WTC11 (cell line): ENCODE measurements around the gene GGACT.

Source experiments
- CTCF ChIP-seq: fragments of 200-600 bp; IDR thresholded peaks from 2 replicates; pipeline ENCODE4 v1.8.0; 2022; ENCODE audit warnings: antibody characterized with exemption
- FOXK1 ChIP-seq: sonication (generic); formaldehyde crosslinking; IDR thresholded peaks from 2 replicates; pipeline ENCODE4 v1.8.0; 2022; ENCODE audit warnings: mild to moderate bottlenecking, moderate library complexity, missing genetic modification reagents
- FOXP4 ChIP-seq: sonication (generic); formaldehyde crosslinking; IDR thresholded peaks from 2 replicates; pipeline ENCODE4 v1.8.0; 2022; ENCODE audit warnings: mild to moderate bottlenecking, missing genetic modification reagents
- IRF1 ChIP-seq: sonication (generic); formaldehyde crosslinking; IDR thresholded peaks from 2 replicates; pipeline ENCODE4 v1.8.0; 2023; ENCODE audit warnings: missing genetic modification reagents
- JUN ChIP-seq: sonication (generic); formaldehyde crosslinking; IDR thresholded peaks from 2 replicates; pipeline ENCODE4 v1.8.0; 2023; ENCODE audit warnings: mild to moderate bottlenecking, missing genetic modification reagents
- NR1H2 ChIP-seq: sonication (generic); formaldehyde crosslinking; IDR thresholded peaks from 2 replicates; pipeline ENCODE4 v1.9.0; 2021; ENCODE audit warnings: mild to moderate bottlenecking, moderate library complexity, missing genetic modification reagents
- NR2C2 ChIP-seq: sonication (generic); formaldehyde crosslinking; IDR thresholded peaks from 2 replicates; pipeline ENCODE4 v1.8.0; 2022; ENCODE audit warnings: mild to moderate bottlenecking, missing genetic modification reagents
- SP1 ChIP-seq: sonication (generic); formaldehyde crosslinking; conservative IDR thresholded peaks from 2 replicates; pipeline ENCODE4 v1.8.1; 2022; ENCODE audit warnings: missing genetic modification reagents
- TEAD1 ChIP-seq: sonication (generic); formaldehyde crosslinking; IDR thresholded peaks from 2 replicates; pipeline ENCODE4 v1.8.0; 2022; ENCODE audit warnings: mild to moderate bottlenecking, missing genetic modification reagents
- ZNF219 ChIP-seq: sonication (generic); formaldehyde crosslinking; IDR thresholded peaks from 2 replicates; pipeline ENCODE4 v1.8.0; 2023; ENCODE audit warnings: missing genetic modification reagents, mild to moderate bottlenecking, borderline replicate concordance
- ZNF232 ChIP-seq: sonication (generic); formaldehyde crosslinking; IDR thresholded peaks from 2 replicates; pipeline ENCODE4 v1.8.0; 2022; ENCODE audit warnings: mild to moderate bottlenecking, missing genetic modification reagents
- ZNF317 ChIP-seq: sonication (generic); formaldehyde crosslinking; IDR thresholded peaks from 2 replicates; pipeline ENCODE4 v1.8.1; 2023; ENCODE audit warnings: low read depth, mild to moderate bottlenecking, moderate library complexity, missing genetic modification reagents, borderline replicate concordance
- TF ChIP-seq, protein P1 (sequence below): sonication (generic); formaldehyde crosslinking; IDR thresholded peaks from 2 replicates; pipeline ENCODE4 v1.8.1; 2023; ENCODE audit warnings: mild to moderate bottlenecking, moderate library complexity, missing genetic modification reagents
- TF ChIP-seq, protein P2 (sequence below): sonication (generic); formaldehyde crosslinking; IDR thresholded peaks from 2 replicates; pipeline ENCODE4 v1.8.0; 2022; ENCODE audit warnings: missing genetic modification reagents

- TF ChIP-seq JUN (CRISPR knock-in tag): no peak
- no peak for TF ChIP-seq SP1 (CRISPR knock-in tag)
- TF ChIP-seq, protein P1, sequence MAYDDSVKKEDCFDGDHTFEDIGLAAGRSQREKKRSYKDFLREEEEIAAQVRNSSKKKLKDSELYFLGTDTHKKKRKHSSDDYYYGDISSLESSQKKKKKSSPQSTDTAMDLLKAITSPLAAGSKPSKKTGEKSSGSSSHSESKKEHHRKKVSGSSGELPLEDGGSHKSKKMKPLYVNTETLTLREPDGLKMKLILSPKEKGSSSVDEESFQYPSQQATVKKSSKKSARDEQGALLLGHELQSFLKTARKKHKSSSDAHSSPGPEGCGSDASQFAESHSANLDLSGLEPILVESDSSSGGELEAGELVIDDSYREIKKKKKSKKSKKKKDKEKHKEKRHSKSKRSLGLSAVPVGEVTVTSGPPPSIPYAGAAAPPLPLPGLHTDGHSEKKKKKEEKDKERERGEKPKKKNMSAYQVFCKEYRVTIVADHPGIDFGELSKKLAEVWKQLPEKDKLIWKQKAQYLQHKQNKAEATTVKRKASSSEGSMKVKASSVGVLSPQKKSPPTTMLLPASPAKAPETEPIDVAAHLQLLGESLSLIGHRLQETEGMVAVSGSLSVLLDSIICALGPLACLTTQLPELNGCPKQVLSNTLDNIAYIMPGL (CRISPR knock-in tag): no peak
- TF ChIP-seq IRF1 (CRISPR knock-in tag): no peak
- no peak for TF ChIP-seq CTCF
- no peak for TF ChIP-seq FOXK1
- no peak for TF ChIP-seq FOXP4 (CRISPR knock-in tag)
- TF ChIP-seq ZNF317: no peak
- TF ChIP-seq, protein P2, sequence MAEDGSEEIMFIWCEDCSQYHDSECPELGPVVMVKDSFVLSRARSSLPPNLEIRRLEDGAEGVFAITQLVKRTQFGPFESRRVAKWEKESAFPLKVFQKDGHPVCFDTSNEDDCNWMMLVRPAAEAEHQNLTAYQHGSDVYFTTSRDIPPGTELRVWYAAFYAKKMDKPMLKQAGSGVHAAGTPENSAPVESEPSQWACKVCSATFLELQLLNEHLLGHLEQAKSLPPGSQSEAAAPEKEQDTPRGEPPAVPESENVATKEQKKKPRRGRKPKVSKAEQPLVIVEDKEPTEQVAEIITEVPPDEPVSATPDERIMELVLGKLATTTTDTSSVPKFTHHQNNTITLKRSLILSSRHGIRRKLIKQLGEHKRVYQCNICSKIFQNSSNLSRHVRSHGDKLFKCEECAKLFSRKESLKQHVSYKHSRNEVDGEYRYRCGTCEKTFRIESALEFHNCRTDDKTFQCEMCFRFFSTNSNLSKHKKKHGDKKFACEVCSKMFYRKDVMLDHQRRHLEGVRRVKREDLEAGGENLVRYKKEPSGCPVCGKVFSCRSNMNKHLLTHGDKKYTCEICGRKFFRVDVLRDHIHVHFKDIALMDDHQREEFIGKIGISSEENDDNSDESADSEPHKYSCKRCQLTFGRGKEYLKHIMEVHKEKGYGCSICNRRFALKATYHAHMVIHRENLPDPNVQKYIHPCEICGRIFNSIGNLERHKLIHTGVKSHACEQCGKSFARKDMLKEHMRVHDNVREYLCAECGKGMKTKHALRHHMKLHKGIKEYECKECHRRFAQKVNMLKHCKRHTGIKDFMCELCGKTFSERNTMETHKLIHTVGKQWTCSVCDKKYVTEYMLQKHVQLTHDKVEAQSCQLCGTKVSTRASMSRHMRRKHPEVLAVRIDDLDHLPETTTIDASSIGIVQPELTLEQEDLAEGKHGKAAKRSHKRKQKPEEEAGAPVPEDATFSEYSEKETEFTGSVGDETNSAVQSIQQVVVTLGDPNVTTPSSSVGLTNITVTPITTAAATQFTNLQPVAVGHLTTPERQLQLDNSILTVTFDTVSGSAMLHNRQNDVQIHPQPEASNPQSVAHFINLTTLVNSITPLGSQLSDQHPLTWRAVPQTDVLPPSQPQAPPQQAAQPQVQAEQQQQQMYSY: no peak
- no peak for TF ChIP-seq ZNF219 (CRISPR knock-in tag)
- TF ChIP-seq NR2C2 (CRISPR knock-in tag): no peak
- no peak for TF ChIP-seq NR1H2 (CRISPR knock-in tag)
- no peak for TF ChIP-seq TEAD1
- TF ChIP-seq ZNF232 (CRISPR knock-in tag): no peak
Observed at GRCh38 chr13:100561599-100562204, 26.9 kb downstream of the GGACT start.
